ENCODE data around the gene PHTF1. TPM values are rescaled to one million over a fixed set of nuclear protein-coding genes. Genes with fewer than 3 reads are reported as not detected.

The PHTF1 gene
- total and polyA plus RNA-seq, 2 donors (not counting 1 experiment from before 2014, with no cell fraction given): 3.6 to 18.5 TPM

- Histone ChIP-seq H4K20me1 (ENCODE audit: control insufficient read depth, insufficient read depth, low read length, poor library complexity, severe bottlenecking) (no peaks in the 10 kb centered on the region), H2AFZ (ENCODE audit: insufficient read depth, low read depth, low read length, poor library complexity, severe bottlenecking) (no peak overlapping the region), H3K9ac (ENCODE audit: low read length) (no peak overlapping the region), H3K4me1 (ENCODE audit: control insufficient read depth in 2 of 2, insufficient read depth in 2 of 2, low read length in 2 of 2) (peaks cover 6 to 20% of the 10 kb centered on the region in 2 donors), H3K4me3 (ENCODE audit: control extremely low read depth in 1 of 5, extremely low read depth in 1 of 5, insufficient read depth in 1 of 5, low read depth in 2 of 5, low read length in 4 of 5) (no peak overlapping the region), H3K27ac (ENCODE audit: low read length in 2 of 2) (no peak overlapping the region), H3K4me2 (replicated peaks; ENCODE audit: low read depth, low read length, poor library complexity, severe bottlenecking) (no peak overlapping the region), H3K79me2 (ENCODE audit: control insufficient read depth, insufficient read depth, low read length) (peaks cover 8% of the 10 kb centered on the region), H3K36me3 (replicated peaks in 1 of 2; ENCODE audit: control extremely low read depth in 1 of 2, control insufficient read depth in 1 of 2, extremely low read depth in 1 of 2, insufficient read depth in 2 of 2, low read length in 1 of 2) (peaks cover 12 to 13% of the 10 kb centered on the region in 2 experiments), H3K27me3 (replicated peaks in 1 of 4; ENCODE audit: control extremely low read depth in 1 of 4, control insufficient read depth in 3 of 4, insufficient read depth in 4 of 4, low read length in 3 of 4) (no peaks in the 10 kb centered on the region), H3K9me3 (ENCODE audit: control extremely low read depth in 1 of 3, control insufficient read depth in 2 of 3, insufficient read depth in 1 of 3, low read length in 2 of 3) (no peaks in the 10 kb centered on the region)
- H3K9me3 Mint-ChIP-seq (ENCODE audit: insufficient read depth): no peaks in the 10 kb centered on the region
- no peak overlapping the region for H3K27ac Mint-ChIP-seq
- ATAC-seq (ENCODE audit: low read depth) (no peak), DNase-seq (no peak)
- peaks cover 15% of the 10 kb centered on the region for H3K4me1 Mint-ChIP-seq
- TF ChIP-seq EZH2 (IDR thresholded peaks at IDR 0.05; ENCODE audit: borderline replicate concordance, insufficient read depth, low read depth, low read length, poor library complexity, severe bottlenecking) (no peak), CTCF (IDR thresholded peaks at IDR 0.05) (no peak)
- intact Hi-C loops (cut with micrococcal nuclease): no loop called here
- POLR2A ChIA-PET: interaction anchor here (1.2 kb wide), 1 partner anchor 14 kb away, joined by 3 read pairs; no protein-coding TSS in a partner anchor
- no peaks in the 10 kb centered on the region for H3K27me3 Mint-ChIP-seq
- 80% methylated on average over 1 of the region's 3 CpGs for WGBS (ENCODE audit: insufficient coverage)
- CTCF ChIA-PET: interaction anchor here (0.6 kb wide), 2 partner anchors 30 to 1134 kb away, joined by 3 to 4 read pairs; no protein-coding TSS in a partner anchor
- H3K4me3 Mint-ChIP-seq: no peak overlapping the region
Observed at GRCh38 chr1:113761937-113762336, 2.7 kb upstream of the PHTF1 start.
